ENCODE measurements around the gene PPIAL4G.
"Not testable (repeated sequence)": the region's sequence is repeated elsewhere in the genome, so short reads cannot be mapped to it uniquely, and the experiment has no call there.

PPIAL4G gene

GRCh38 chr1:148483029-148483428, at the start of gene PPIAL4G:
Gene PPIAL4G, minus strand, starts transcription at chr1:148483302. Its CDS starts 50 bp downstream, at chr1:148483252.
- not testable (repeated sequence) for FAIRE-seq

GRCh38 chr1:148532158-148532557, 49.1 kb upstream of the PPIAL4G start:
- not testable (repeated sequence) for FAIRE-seq

- FAIRE-seq: not testable (repeated sequence)
Measured at GRCh38 chr1:148529101-148529567, 46.0 kb upstream of the PPIAL4G start.

GRCh38 chr1:148528591-148528990, 45.5 kb upstream of the PPIAL4G start:
- not testable (repeated sequence) for FAIRE-seq

- FAIRE-seq: not testable (repeated sequence)
Measured at GRCh38 chr1:148526587-148526986, 43.5 kb upstream of the PPIAL4G start.

GRCh38 chr1:148523205-148524144, 40.4 kb upstream of the PPIAL4G start:
- FAIRE-seq: not testable (repeated sequence)

GRCh38 chr1:148522561-148523204, 39.6 kb upstream of the PPIAL4G start:
- FAIRE-seq: not testable (repeated sequence)

- not testable (repeated sequence) for FAIRE-seq
Measured at GRCh38 chr1:148522072-148522471, 39.0 kb upstream of the PPIAL4G start.

GRCh38 chr1:148514310-148514709, 31.2 kb upstream of the PPIAL4G start:
- FAIRE-seq: not testable (repeated sequence)

- FAIRE-seq: not testable (repeated sequence)
Measured at GRCh38 chr1:148512571-148513184, 29.6 kb upstream of the PPIAL4G start.

- not testable (repeated sequence) for FAIRE-seq
Measured at GRCh38 chr1:148493933-148494332, 10.8 kb upstream of the PPIAL4G start.

GRCh38 chr1:148481134-148481533, 2.0 kb downstream of the PPIAL4G start:
- FAIRE-seq: not testable (repeated sequence)

- not testable (repeated sequence) for FAIRE-seq
Measured at GRCh38 chr1:148459694-148460093, 23.4 kb downstream of the PPIAL4G start.

- not testable (repeated sequence) for FAIRE-seq
Measured at GRCh38 chr1:148458901-148459581, 24.1 kb downstream of the PPIAL4G start.

GRCh38 chr1:148458398-148458797, 24.7 kb downstream of the PPIAL4G start:
- FAIRE-seq: not testable (repeated sequence)

- FAIRE-seq: not testable (repeated sequence)
Measured at GRCh38 chr1:148452845-148453244, 30.3 kb downstream of the PPIAL4G start.

GRCh38 chr1:148439654-148440325, 43.3 kb downstream of the PPIAL4G start:
- not testable (repeated sequence) for FAIRE-seq

GRCh38 chr1:148435406-148435805, 47.7 kb downstream of the PPIAL4G start:
- FAIRE-seq: no peak

GRCh38 chr1:148434832-148435231, 48.3 kb downstream of the PPIAL4G start:
- FAIRE-seq: no peak

- FAIRE-seq: not testable (repeated sequence)
Measured at GRCh38 chr1:148432916-148433317, 50.2 kb downstream of the PPIAL4G start.
